ENCODE results near the gene SH3RF1. TPM values are rescaled to one million over a fixed set of nuclear protein-coding genes. Genes with fewer than 3 reads are reported as not detected.

Gene SH3RF1
- total and polyA plus RNA-seq, 2 of the 13 experiments (the other 11 are each of a cell fraction or from before 2014, with no cell fraction given), result 3.1 to 3.2 TPM

- Histone ChIP-seq H3K9ac (ENCODE audit: insufficient read depth, low read depth, low read length) (no peak overlapping the region), H3K4me1 (ENCODE audit: insufficient read depth, low read length) (peaks cover 51% of the 10 kb centered on the region), H3K79me2 (ENCODE audit: insufficient read depth, low read length) (peaks cover 25% of the 10 kb centered on the region), H4K20me1 (ENCODE audit: insufficient read depth, low read length) (no peaks in the 10 kb centered on the region), H3K36me3 (replicated peaks in 1 of 2; ENCODE audit: control insufficient read depth in 1 of 2, insufficient read depth in 2 of 2, low read length in 2 of 2) (peaks cover 4 to 5% of the 10 kb centered on the region in 2 experiments; a peak in 3 of 5 replicates), H3K4me2 (ENCODE audit: low read depth, low read length) (no peak overlapping the region), H2AFZ (ENCODE audit: low read length) (no peak overlapping the region), H3K27ac (ENCODE audit: extremely low read length, insufficient read depth, low read length) (no peak overlapping the region), H3K27me3 (ENCODE audit: control insufficient read depth in 1 of 2, insufficient read depth in 2 of 2, low read length in 2 of 2) (no peaks in the 10 kb centered on the region; a peak in 1 of 5 replicates), H3K9me3 (ENCODE audit: low read length) (no peaks in the 10 kb centered on the region), H3K4me3 (replicated peaks in 1 of 3; ENCODE audit: insufficient read depth in 1 of 3, low read depth in 2 of 3, low read length in 3 of 3) (no peak overlapping the region)
- ChIA-PET POLR2A (no interaction called here), CTCF (ENCODE audit: low intra/inter-chr PET ratio, low total read pairs) (no interaction called here)
- FAIRE-seq (no peak), DNase-seq (ENCODE audit: low spot score) (no peak), ATAC-seq (no peak)
- no TSS peak for BruUV-seq (replicated peaks)
- intact Hi-C loops (cut with micrococcal nuclease; ENCODE audit: unreplicated experiment), result loop anchor here (5.0 kb wide), 1 partner anchor 184 kb away; no protein-coding TSS in a partner anchor
- WGBS (ENCODE audit: low lambda C conversion rate), result 89% methylated on average over 4 of the region's 4 CpGs
- in situ Hi-C loops (cut with HindIII; ENCODE audit: extremely low pct_ligation_motif_present, low pct_unique_long_range_greater_than_20kb), result no loop called here
- TF ChIP-seq IRF1 (CRISPR knock-in tag; IDR thresholded peaks at IDR 0.05; ENCODE audit: low read depth), result no peak
These were observed 4.7 kb downstream of the SH3RF1 start for GRCh38 chr4:169266081-169266480.

GRCh38 chr4:169263791-169264392, 6.9 kb downstream of the SH3RF1 start:
- Histone ChIP-seq H3K27me3 (ENCODE audit: control insufficient read depth in 1 of 2, insufficient read depth in 2 of 2, low read length in 2 of 2) (no peaks in the 10 kb centered on the region), H3K4me2 (ENCODE audit: low read depth, low read length) (no peak overlapping the region), H3K9me3 (ENCODE audit: low read length) (no peaks in the 10 kb centered on the region), H4K20me1 (ENCODE audit: insufficient read depth, low read length) (no peaks in the 10 kb centered on the region), H3K79me2 (ENCODE audit: insufficient read depth, low read length) (peaks cover 30% of the 10 kb centered on the region), H2AFZ (ENCODE audit: low read length) (no peak overlapping the region), H3K27ac (ENCODE audit: extremely low read length, insufficient read depth, low read length) (no peak overlapping the region), H3K4me3 (replicated peaks in 1 of 3; ENCODE audit: insufficient read depth in 1 of 3, low read depth in 2 of 3, low read length in 3 of 3) (no peak overlapping the region), H3K36me3 (replicated peaks in 1 of 2; ENCODE audit: control insufficient read depth in 1 of 2, insufficient read depth in 2 of 2, low read length in 2 of 2) (peaks cover 4 to 5% of the 10 kb centered on the region in 2 experiments; a peak in 3 of 5 replicates), H3K4me1 (ENCODE audit: insufficient read depth, low read length) (peaks cover 43% of the 10 kb centered on the region), H3K9ac (ENCODE audit: insufficient read depth, low read depth, low read length) (no peak overlapping the region)
- intact Hi-C loops (cut with micrococcal nuclease; ENCODE audit: unreplicated experiment) (no loop called here), in situ Hi-C loops (cut with HindIII; ENCODE audit: extremely low pct_ligation_motif_present, low pct_unique_long_range_greater_than_20kb) (no loop called here)
- 83% methylated on average over 1 of the region's 1 CpG for WGBS (ENCODE audit: low lambda C conversion rate)
- no peak for ATAC-seq
- FAIRE-seq, result no peak
- ChIA-PET CTCF (ENCODE audit: low intra/inter-chr PET ratio, low total read pairs) (no interaction called here), POLR2A (no interaction called here)
- no TSS peak for BruUV-seq (replicated peaks)
- no peak for DNase-seq (ENCODE audit: low spot score)
- TF ChIP-seq DNMT1 (CRISPR knock-in tag; IDR thresholded peaks at IDR 0.05), result no peak
- TF ChIP-seq NCOA2 (CRISPR knock-in tag; IDR thresholded peaks at IDR 0.05), result no peak
- no peak for TF ChIP-seq ELF1 (CRISPR knock-in tag; IDR thresholded peaks at IDR 0.05)
- TF ChIP-seq ZNF124 (CRISPR knock-in tag; IDR thresholded peaks at IDR 0.05), result no peak
- no peak for TF ChIP-seq SMYD3 (CRISPR knock-in tag; IDR thresholded peaks at IDR 0.05)
- no peak for TF ChIP-seq ZNF766 (CRISPR knock-in tag; IDR thresholded peaks at IDR 0.05; ENCODE audit: borderline replicate concordance)
- no peak for TF ChIP-seq CAMTA2 (CRISPR knock-in tag; IDR thresholded peaks at IDR 0.05; ENCODE audit: borderline replicate concordance)
- no peak for TF ChIP-seq BCL6 (CRISPR knock-in tag; IDR thresholded peaks at IDR 0.05)
- TF ChIP-seq KDM2A (CRISPR knock-in tag; IDR thresholded peaks at IDR 0.05; ENCODE audit: borderline replicate concordance, low read depth), result no peak
- no peak for TF ChIP-seq PRPF4 (IDR thresholded peaks at IDR 0.05; ENCODE audit: low read depth, low read length, poor library complexity, severe bottlenecking)
- TF ChIP-seq ZBTB44 (CRISPR knock-in tag; IDR thresholded peaks at IDR 0.05), result no peak
- TF ChIP-seq ZNF574 (CRISPR knock-in tag; IDR thresholded peaks at IDR 0.05), result no peak
- no peak for TF ChIP-seq ZNF350 (CRISPR knock-in tag; IDR thresholded peaks at IDR 0.05; ENCODE audit: borderline replicate concordance, low read depth)

Measured in HepG2 (cell line).